ENCODE measurements around the gene LRRC39.

DNA sequence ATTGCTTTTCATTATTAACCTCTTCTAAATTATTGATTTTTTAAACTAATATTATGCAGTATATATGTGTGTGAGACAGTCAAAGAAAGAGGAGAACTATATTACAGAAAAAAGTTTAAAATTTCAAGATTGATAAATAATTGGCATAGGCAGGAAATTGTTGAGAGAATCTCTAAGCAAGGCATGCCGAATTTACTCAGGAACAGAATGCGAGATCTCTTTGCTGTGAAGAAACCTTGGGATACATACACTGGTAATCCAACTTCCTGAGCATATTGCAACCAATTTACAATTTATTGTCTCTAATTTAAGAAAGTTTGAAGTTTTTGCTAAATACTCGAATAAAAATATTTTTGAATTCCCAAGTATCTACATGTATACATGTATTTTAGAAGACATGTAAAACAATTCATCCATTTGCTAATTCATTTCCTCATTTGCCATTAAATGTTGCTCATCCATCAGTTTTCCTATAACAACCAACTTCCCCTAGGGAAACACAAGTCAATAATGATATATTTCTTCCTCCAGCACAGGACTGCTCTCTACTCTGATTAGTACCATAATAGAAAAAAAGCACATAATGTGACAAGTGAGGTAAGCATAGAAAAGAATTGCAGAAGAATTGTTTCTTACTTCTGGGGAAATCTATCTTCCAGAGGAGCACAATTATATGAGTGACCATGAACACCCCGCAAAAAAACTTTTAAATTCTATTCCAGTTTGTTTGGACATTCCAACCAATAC is 588 bp downstream of the LRRC39 start:
- no peak for TF ChIP-seq EZH2phosphoT487 (IDR thresholded peaks at IDR 0.05; ENCODE audit: borderline replicate concordance)
- TF ChIP-seq, protein P1, sequence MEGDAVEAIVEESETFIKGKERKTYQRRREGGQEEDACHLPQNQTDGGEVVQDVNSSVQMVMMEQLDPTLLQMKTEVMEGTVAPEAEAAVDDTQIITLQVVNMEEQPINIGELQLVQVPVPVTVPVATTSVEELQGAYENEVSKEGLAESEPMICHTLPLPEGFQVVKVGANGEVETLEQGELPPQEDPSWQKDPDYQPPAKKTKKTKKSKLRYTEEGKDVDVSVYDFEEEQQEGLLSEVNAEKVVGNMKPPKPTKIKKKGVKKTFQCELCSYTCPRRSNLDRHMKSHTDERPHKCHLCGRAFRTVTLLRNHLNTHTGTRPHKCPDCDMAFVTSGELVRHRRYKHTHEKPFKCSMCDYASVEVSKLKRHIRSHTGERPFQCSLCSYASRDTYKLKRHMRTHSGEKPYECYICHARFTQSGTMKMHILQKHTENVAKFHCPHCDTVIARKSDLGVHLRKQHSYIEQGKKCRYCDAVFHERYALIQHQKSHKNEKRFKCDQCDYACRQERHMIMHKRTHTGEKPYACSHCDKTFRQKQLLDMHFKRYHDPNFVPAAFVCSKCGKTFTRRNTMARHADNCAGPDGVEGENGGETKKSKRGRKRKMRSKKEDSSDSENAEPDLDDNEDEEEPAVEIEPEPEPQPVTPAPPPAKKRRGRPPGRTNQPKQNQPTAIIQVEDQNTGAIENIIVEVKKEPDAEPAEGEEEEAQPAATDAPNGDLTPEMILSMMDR (conservative IDR thresholded peaks at IDR 0.05; ENCODE audit: low read length): no peak

All from Loucy (cell line).